Right lobe of liver (tissue), 4 donors: ENCODE results near the gene ATAD2B.

Source experiments
- POLR2A ChIP-seq: fragments of 450-650 bp; IDR thresholded peaks from one replicate; pipeline ENCODE4 v1.6.1; 2017; ENCODE audit warnings: antibody characterized with exemption, mild to moderate bottlenecking
- TF ChIP-seq, protein P1 (sequence below), 4 donors: fragments of 200-600 bp in 3 of 4; fragments of 450-650 bp in 1 of 4; IDR thresholded peaks; one replicate each; pipeline versions ENCODE4 v1.5.1 to v1.8.0; 2016 to 2022; ENCODE audit warnings: antibody characterized with exemption in 4 of 4, mild to moderate bottlenecking in 2 of 4
- donor health status: DM: no; HTN: no; CAD: no.
- donor health status: DM: no; HTN: no; CAD: no.
- donor health status: DM: no; HTN: yes; CAD: no.

DNA sequence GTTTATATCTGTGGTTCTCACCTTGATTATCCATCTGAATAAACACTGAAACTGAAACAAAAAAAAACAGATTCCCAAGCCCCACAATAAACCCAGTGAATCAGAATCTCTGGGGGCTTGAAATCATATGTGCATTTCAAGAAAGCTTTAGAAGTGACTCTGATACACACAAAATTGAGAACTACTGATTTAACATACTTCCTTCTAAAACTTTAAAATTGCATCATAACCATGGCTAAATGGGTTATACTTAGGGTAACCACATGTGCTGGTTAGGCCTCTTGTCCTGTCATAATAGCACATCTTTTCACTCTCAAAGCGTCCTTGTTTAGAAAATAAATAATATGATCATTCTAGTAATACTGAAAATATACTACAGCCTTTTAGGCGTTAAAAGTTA, 100.9 kb downstream of the ATAD2B start:
- TF ChIP-seq, protein P1, sequence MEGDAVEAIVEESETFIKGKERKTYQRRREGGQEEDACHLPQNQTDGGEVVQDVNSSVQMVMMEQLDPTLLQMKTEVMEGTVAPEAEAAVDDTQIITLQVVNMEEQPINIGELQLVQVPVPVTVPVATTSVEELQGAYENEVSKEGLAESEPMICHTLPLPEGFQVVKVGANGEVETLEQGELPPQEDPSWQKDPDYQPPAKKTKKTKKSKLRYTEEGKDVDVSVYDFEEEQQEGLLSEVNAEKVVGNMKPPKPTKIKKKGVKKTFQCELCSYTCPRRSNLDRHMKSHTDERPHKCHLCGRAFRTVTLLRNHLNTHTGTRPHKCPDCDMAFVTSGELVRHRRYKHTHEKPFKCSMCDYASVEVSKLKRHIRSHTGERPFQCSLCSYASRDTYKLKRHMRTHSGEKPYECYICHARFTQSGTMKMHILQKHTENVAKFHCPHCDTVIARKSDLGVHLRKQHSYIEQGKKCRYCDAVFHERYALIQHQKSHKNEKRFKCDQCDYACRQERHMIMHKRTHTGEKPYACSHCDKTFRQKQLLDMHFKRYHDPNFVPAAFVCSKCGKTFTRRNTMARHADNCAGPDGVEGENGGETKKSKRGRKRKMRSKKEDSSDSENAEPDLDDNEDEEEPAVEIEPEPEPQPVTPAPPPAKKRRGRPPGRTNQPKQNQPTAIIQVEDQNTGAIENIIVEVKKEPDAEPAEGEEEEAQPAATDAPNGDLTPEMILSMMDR (IDR thresholded peaks at IDR 0.05): no peak
- no peak for TF ChIP-seq POLR2A
